Cardiac fibroblast (primary cell): ENCODE measurements around the gene LCA5.

Experiments
- DNase-seq, 2 donors: peaks; one replicate each; pipeline versions ENCODE4 v3.0.0 to v3.0.0-alpha.2; 2010; ENCODE audit warnings: low read depth in 2 of 2
- H3K4me3 ChIP-seq, 2 donors: replicated peaks in 1 of 2; 1 replicate in 1 of 2; 2 replicates in 1 of 2; pipeline ENCODE4 v1.5.1; 2011; ENCODE audit warnings: low read depth in 2 of 2, low read length in 2 of 2, mild to moderate bottlenecking in 2 of 2, moderate library complexity in 1 of 2
- CTCF ChIP-seq: IDR thresholded peaks from one replicate; pipeline ENCODE4 v1.5.1; 2011; ENCODE audit warnings: low read depth, mild to moderate bottlenecking, low read length, inconsistent platforms

Gene LCA5

GRCh38 chr6:79551401-79551800 is 14.2 kb upstream of the LCA5 start:
- H3K4me3 ChIP-seq: no peak overlapping the region
- TF ChIP-seq CTCF: no peak
- no peak for DNase-seq

GRCh38 chr6:79548304-79548703 is 11.1 kb upstream of the LCA5 start:
- no peak for DNase-seq
- TF ChIP-seq CTCF: no peak
- H3K4me3 ChIP-seq: no peak overlapping the region

- peak; percentile 39 to 46 for DNase-seq
- no peak overlapping the region for H3K4me3 ChIP-seq
- TF ChIP-seq CTCF: no peak
Measured at GRCh38 chr6:79546186-79546585, 9.0 kb upstream of the LCA5 start.

- TF ChIP-seq CTCF: peak; percentile 74
- no peak overlapping the region for H3K4me3 ChIP-seq
- DNase-seq: peak; percentile 99 to 100
Measured at GRCh38 chr6:79544939-79545450, 7.8 kb upstream of the LCA5 start.

GRCh38 chr6:79544299-79544927 is 7.2 kb upstream of the LCA5 start:
- TF ChIP-seq CTCF: no peak
- peak; percentile 67 to 76 for DNase-seq
- no peak overlapping the region for H3K4me3 ChIP-seq

- H3K4me3 ChIP-seq: no peak overlapping the region
- no peak for TF ChIP-seq CTCF
- DNase-seq: no peak
Measured at GRCh38 chr6:79543886-79544285, 6.7 kb upstream of the LCA5 start.

- no peak overlapping the region for H3K4me3 ChIP-seq
- DNase-seq: no peak
- TF ChIP-seq CTCF: no peak
Measured at GRCh38 chr6:79543411-79543810, 6.2 kb upstream of the LCA5 start.
